PC-3 (cell line): ENCODE results near the gene MLF2. TPM values are rescaled to one million over a fixed set of nuclear protein-coding genes. Genes with fewer than 3 reads are reported as not detected.

Source experiments
- ATAC-seq: fragments of 200-7000 bp; cut with Tn5 transposase; 2 replicates; pipeline ENCODE4 v1.9.1; 2020; ENCODE audit warnings: mild to moderate bottlenecking, moderate library complexity
- BruUV-seq: library from RNA; stranded (reverse); fragments of 400-500 nt; replicated peaks from 2 replicates; lab custom pipeline; 2021; lab: Mats Ljungman, UMichigan
- CTCF ChIA-PET: fragments of 300-600 bp; sonication (Branson Sonifier 250); formaldehyde crosslinking; loops from one replicate; lab custom pipeline; 2022; ENCODE audit warnings: antibody characterized with exemption; lab: Charles Lee
- POLR2A ChIA-PET: fragments of 300-600 bp; sonication (Branson Sonifier 250); formaldehyde crosslinking; loops from one replicate; lab custom pipeline; 2022; ENCODE audit warnings: antibody characterized with exemption; ENCODE audit not compliant: unreplicated experiment; lab: Charles Lee
- DNase-seq: peaks from one replicate; pipeline ENCODE4 v3.0.0-alpha.2; 2015
- H2AFZ ChIP-seq: fragments of 300-600 bp; sonication (generic); 2 replicates; pipeline ENCODE4 v1.6.0; 2016; ENCODE audit warnings: antibody characterized with exemption, low read length
- H3F3A ChIP-seq: fragments of 300-600 bp; sonication (generic); one replicate; pipeline ENCODE4 v1.6.0; 2017; ENCODE audit warnings: antibody characterized with exemption, low read length, control low read depth, mild to moderate bottlenecking; ENCODE audit not compliant: unreplicated experiment
- H3K27ac ChIP-seq: fragments of 300-600 bp; sonication (generic); 2 replicates; pipeline ENCODE4 v1.5.1; 2016; ENCODE audit warnings: mild to moderate bottlenecking, low read length
- H3K27me3 ChIP-seq: fragments of 300-600 bp; sonication (generic); 2 replicates; pipeline ENCODE4 v1.6.1; 2016; ENCODE audit warnings: low read length, mixed read lengths
- H3K36me3 ChIP-seq: fragments of 300-600 bp; sonication (generic); 2 replicates; pipeline ENCODE4 v1.6.1; 2016; ENCODE audit warnings: low read depth, mixed run types, low read length, mixed read lengths
- H3K4me1 ChIP-seq: fragments of 300-600 bp; sonication (generic); 2 replicates; pipeline ENCODE4 v1.5.1; 2016; ENCODE audit warnings: low read length; ENCODE audit not compliant: insufficient read depth
- H3K4me2 ChIP-seq: fragments of 300-600 bp; sonication (generic); 2 replicates; pipeline ENCODE4 v1.6.0; 2016; ENCODE audit warnings: low read length
- H3K4me3 ChIP-seq: fragments of 300-600 bp; sonication (generic); 2 replicates; pipeline ENCODE4 v1.5.1; 2016; ENCODE audit warnings: mild to moderate bottlenecking, low read length, mixed read lengths
- H3K79me2 ChIP-seq: fragments of 300-600 bp; sonication (generic); 2 replicates; pipeline ENCODE4 v1.6.1; 2017; ENCODE audit warnings: low read length, mixed read lengths
- H3K9ac ChIP-seq: fragments of 300-600 bp; sonication (generic); 2 replicates; pipeline ENCODE4 v1.6.0; 2016; ENCODE audit warnings: mild to moderate bottlenecking, low read length
- H3K9me2 ChIP-seq: fragments of 300-600 bp; sonication (generic); replicated peaks from 2 replicates; pipeline ENCODE4 v1.6.1; 2016; ENCODE audit warnings: mixed run types, low read length, mixed read lengths
- H3K9me3 ChIP-seq: fragments of 300-600 bp; sonication (generic); 2 replicates; pipeline ENCODE4 v1.6.1; 2016; ENCODE audit warnings: low read length, mixed read lengths
- H4K20me1 ChIP-seq: fragments of 300-600 bp; sonication (generic); 2 replicates; pipeline ENCODE4 v1.6.1; 2016; ENCODE audit warnings: low read length, mixed read lengths
- CTCF ChIP-seq: fragments of 300-600 bp; sonication (generic); conservative IDR thresholded peaks from 2 replicates; pipeline ENCODE4 v1.5.1; 2017; ENCODE audit warnings: antibody characterized with exemption, low read depth, mild to moderate bottlenecking, low read length
- EZH2 ChIP-seq: fragments of 300-600 bp; sonication (generic); IDR thresholded peaks from one replicate; pipeline ENCODE4 v1.6.1; 2017; ENCODE audit warnings: antibody characterized with exemption, mild to moderate bottlenecking, low read length; ENCODE audit not compliant: unreplicated experiment
- EZH2phosphoT487 ChIP-seq: fragments of 300-600 bp; sonication (generic); IDR thresholded peaks from 2 replicates; pipeline ENCODE4 v1.6.1; 2018; ENCODE audit warnings: mild to moderate bottlenecking, antibody characterized with exemption, low read length, borderline replicate concordance
- intact Hi-C: fragments of 100-400 bp; cut with micrococcal nuclease; formaldehyde crosslinking; loops from 2 replicates; pipeline ENCODE4 v1.9.0; 2023
- total RNA-seq: library from RNA; depleted of rRNA; stranded (reverse); fragments of >200 nt; gene quantifications from 2 replicates; pipeline ENCODE4 v1.2.3, GENCODE V29; 2014

Gene MLF2
- total RNA-seq, 1 experiment from 2014 or later, result 222 TPM

- Histone ChIP-seq H3K4me3 (no peak overlapping the region), H3K4me2 (no peak overlapping the region), H3K9ac (no peak overlapping the region), H3K36me3 (no peaks in the 10 kb centered on the region), H4K20me1 (no peaks in the 10 kb centered on the region; the same call in 1 of the 2 replicates), H2AFZ (no peak overlapping the region), H3K27me3 (no peaks in the 10 kb centered on the region), H3F3A (no peaks in the 10 kb centered on the region), H3K79me2 (peaks cover 27% of the 10 kb centered on the region), H3K9me2 (no peaks in the 10 kb centered on the region), H3K27ac (no peak overlapping the region), H3K4me1 (peaks cover 12% of the 10 kb centered on the region), H3K9me3 (no peaks in the 10 kb centered on the region)
- ChIA-PET POLR2A (no interaction called here), CTCF (interaction anchor here (1.0 kb wide), 1 partner anchor 19 kb away, joined by 3 read pairs; the partner anchor contains the start of gene MLF2)
- no peak for DNase-seq
- no peak for TF ChIP-seq EZH2phosphoT487
- no peak for TF ChIP-seq EZH2
- TF ChIP-seq CTCF, result no peak
- ATAC-seq, result no peak
- BruUV-seq, result no TSS peak
- intact Hi-C loops, result no loop called here
Observed at GRCh38 chr12:6771509-6772330, 18.8 kb upstream of the MLF2 start.

GRCh38 chr12:6771091-6771495 lies 18.2 kb upstream of the MLF2 start:
- Histone ChIP-seq H3K4me2 (no peak overlapping the region), H2AFZ (no peak overlapping the region), H3K9me2 (no peaks in the 10 kb centered on the region), H4K20me1 (no peaks in the 10 kb centered on the region; the same call in 1 of the 2 replicates), H3K27me3 (no peaks in the 10 kb centered on the region), H3K9ac (no peak overlapping the region), H3F3A (no peaks in the 10 kb centered on the region), H3K36me3 (no peaks in the 10 kb centered on the region), H3K79me2 (peaks cover 27% of the 10 kb centered on the region), H3K27ac (no peak overlapping the region), H3K9me3 (no peaks in the 10 kb centered on the region), H3K4me1 (peaks cover 12% of the 10 kb centered on the region), H3K4me3 (no peak overlapping the region)
- DNase-seq, result no peak
- CTCF ChIA-PET, result no interaction called here
- TF ChIP-seq CTCF (no peak), EZH2phosphoT487 (no peak), EZH2 (no peak)
- no TSS peak for BruUV-seq
- intact Hi-C loops, result no loop called here
- ATAC-seq, result no peak
- POLR2A ChIA-PET, result no interaction called here

- Histone ChIP-seq H3K27ac (no peak overlapping the region), H3K79me2 (peaks cover 27% of the 10 kb centered on the region), H3K36me3 (no peaks in the 10 kb centered on the region), H3K9me2 (no peaks in the 10 kb centered on the region), H4K20me1 (no peaks in the 10 kb centered on the region; the same call in 1 of the 2 replicates), H3K4me2 (no peak overlapping the region), H3K27me3 (no peaks in the 10 kb centered on the region), H3K4me1 (peaks cover 15% of the 10 kb centered on the region), H3K4me3 (no peak overlapping the region), H3F3A (no peaks in the 10 kb centered on the region), H3K9me3 (no peaks in the 10 kb centered on the region), H2AFZ (no peak overlapping the region), H3K9ac (no peak overlapping the region)
- DNase-seq, result no peak
- TF ChIP-seq CTCF (no peak), EZH2phosphoT487 (no peak), EZH2 (no peak)
- no peak for ATAC-seq
- POLR2A ChIA-PET, result no interaction called here
- intact Hi-C loops, result no loop called here
- BruUV-seq, result no TSS peak
- CTCF ChIA-PET, result no interaction called here
Observed at GRCh38 chr12:6770600-6770999, 17.7 kb upstream of the MLF2 start.
